Occipital lobe (tissue), 2 donors: ENCODE results near the gene CD86. TPM values are rescaled to one million over a fixed set of nuclear protein-coding genes. Genes with fewer than 3 reads are reported as not detected.
"Not testable (repeated sequence)": the region's sequence is repeated elsewhere in the genome, so short reads cannot be mapped to it uniquely, and the experiment has no call there.

ENCODE experiments used
- DNase-seq: peaks from one replicate; lab custom pipeline; 2025; lab: John Stamatoyannopoulos, UW
- total RNA-seq: library from RNA; depleted of rRNA; stranded (reverse); fragments of >200 nt; gene quantifications from one replicate; pipeline ENCODE4 v1.2.3, GENCODE V29; 2014

CD86 gene
- total RNA-seq = 1.7 TPM

- no peak for DNase-seq
Measured at GRCh38 chr3:122055215-122055614, at the start of gene CD86. Gene CD86 (plus strand): TSS chr3:122055362. CDS start chr3:122055490, 128 bp downstream.

- DNase-seq = no peak
Measured at GRCh38 chr3:122006267-122006666, 48.9 kb upstream of the CD86 start.

- DNase-seq = no peak
Measured at GRCh38 chr3:122008166-122008565, 47.0 kb upstream of the CD86 start.

- no peak for DNase-seq
Measured at GRCh38 chr3:122010506-122010905, 44.7 kb upstream of the CD86 start.

GRCh38 chr3:122011396-122011795, 43.8 kb upstream of the CD86 start:
- no peak for DNase-seq

- no peak for DNase-seq
Measured at GRCh38 chr3:122012821-122013220, 42.3 kb upstream of the CD86 start.

- no peak for DNase-seq
Measured at GRCh38 chr3:122013448-122013925, 41.7 kb upstream of the CD86 start.

- no peak for DNase-seq
Measured at GRCh38 chr3:122014741-122015140, 40.4 kb upstream of the CD86 start.

GRCh38 chr3:122019493-122019892, 35.7 kb upstream of the CD86 start:
- no peak for DNase-seq

- no peak for DNase-seq
Measured at GRCh38 chr3:122021037-122021436, 34.1 kb upstream of the CD86 start.

- DNase-seq = no peak
Measured at GRCh38 chr3:122021811-122022401, 33.3 kb upstream of the CD86 start, which contains the start of gene ILDR1. Gene ILDR1 (minus strand): TSS chr3:122022247. CDS start chr3:122022077, 170 bp downstream.

GRCh38 chr3:122023335-122023910, 31.7 kb upstream of the CD86 start:
- no peak for DNase-seq

- no peak for DNase-seq
Measured at GRCh38 chr3:122024800-122025199, 30.4 kb upstream of the CD86 start.

GRCh38 chr3:122025296-122025695, 29.9 kb upstream of the CD86 start:
- DNase-seq = no peak

- no peak for DNase-seq
Measured at GRCh38 chr3:122030381-122031122, 24.6 kb upstream of the CD86 start.

- no peak for DNase-seq
Measured at GRCh38 chr3:122031123-122031468, 24.1 kb upstream of the CD86 start.

GRCh38 chr3:122032531-122032930, 22.6 kb upstream of the CD86 start:
- no peak for DNase-seq

- no peak for DNase-seq
Measured at GRCh38 chr3:122033023-122033422, 22.1 kb upstream of the CD86 start.

GRCh38 chr3:122047296-122047695, 7.9 kb upstream of the CD86 start:
- DNase-seq = not testable (repeated sequence)

- not testable (repeated sequence) for DNase-seq
Measured at GRCh38 chr3:122047773-122048172, 7.4 kb upstream of the CD86 start.

GRCh38 chr3:122052968-122053367, 2.2 kb upstream of the CD86 start:
- DNase-seq = no peak

- no peak for DNase-seq
Measured at GRCh38 chr3:122057671-122058070, 2.5 kb downstream of the CD86 start.

- DNase-seq = no peak
Measured at GRCh38 chr3:122058294-122058693, 3.1 kb downstream of the CD86 start.
